Central memory CD8-positive, alpha-beta T cell (primary cell): Measurements from ENCODE around the gene FAM163A.
A peak's percentile ranks its signal among the peaks of the same experiment; 100 is the strongest.

Source experiments
- ATAC-seq: fragments of 150-1000 bp; cut with Tn5 transposase; replicated peaks from 2 replicates; pipeline ENCODE4 v1.10.0; 2022; ENCODE audit warnings: mild to moderate bottlenecking, moderate FRiP score, moderate number of reproducible peaks; ENCODE audit not compliant: poor library complexity, severe bottlenecking; ENCODE audit errors: extremely low read depth
- DNase-seq, 2 donors: peaks; one replicate each; pipeline ENCODE4 v3.0.0; 2021; ENCODE audit warnings: low spot score in 2 of 2
- H3K27ac Mint-ChIP-seq: one replicate; pipeline ENCODE4 v1.8.0; 2022; ENCODE audit warnings: low read depth, mild to moderate bottlenecking, moderate library complexity, mixed read lengths
- H3K27me3 Mint-ChIP-seq: one replicate; pipeline ENCODE4 v1.8.0; 2022; ENCODE audit warnings: mixed read lengths
- H3K36me3 Mint-ChIP-seq: one replicate; pipeline ENCODE4 v1.8.0; 2022; ENCODE audit warnings: mild to moderate bottlenecking, moderate library complexity, mixed read lengths; ENCODE audit not compliant: insufficient read depth
- H3K4me1 Mint-ChIP-seq: one replicate; pipeline ENCODE4 v1.8.0; 2022; ENCODE audit warnings: mixed read lengths
- H3K4me3 Mint-ChIP-seq: one replicate; pipeline ENCODE4 v1.8.0; 2022; ENCODE audit warnings: mild to moderate bottlenecking, moderate library complexity, mixed read lengths
- H3K9me3 Mint-ChIP-seq: one replicate; pipeline ENCODE4 v1.8.0; 2022; ENCODE audit warnings: mixed read lengths

The FAM163A gene

DNA sequence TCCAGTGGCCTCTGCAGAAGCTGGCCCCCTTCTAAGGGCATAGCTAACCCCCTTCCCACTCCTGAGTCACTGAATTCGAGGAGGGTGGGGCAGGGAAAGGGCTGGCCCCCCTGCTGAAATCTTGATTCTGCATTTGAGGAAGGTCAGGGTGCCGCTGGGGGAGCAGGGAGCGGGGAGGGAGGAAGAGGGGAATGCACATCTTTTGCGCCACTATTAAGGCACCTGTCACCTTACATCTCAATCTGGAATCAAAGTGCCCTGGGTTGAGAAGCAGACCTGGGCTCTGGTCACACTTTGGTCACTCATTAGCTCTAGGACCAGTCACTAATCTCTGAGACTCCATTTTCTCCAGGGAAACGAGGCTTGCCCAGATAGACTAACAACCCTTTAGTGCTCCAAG is 72.5 kb downstream of the FAM163A start:
- Mint-ChIP-seq H3K27ac (peak overlapping the region; percentile 96), H3K4me1 (peaks cover 16% of the 10 kb centered on the region), H3K4me3 (peak overlapping the region; percentile 99), H3K36me3 (peaks cover 8% of the 10 kb centered on the region), H3K9me3 (no peaks in the 10 kb centered on the region), H3K27me3 (peaks cover 19% of the 10 kb centered on the region)
- ATAC-seq, result no peak
- no peak for DNase-seq

DNA sequence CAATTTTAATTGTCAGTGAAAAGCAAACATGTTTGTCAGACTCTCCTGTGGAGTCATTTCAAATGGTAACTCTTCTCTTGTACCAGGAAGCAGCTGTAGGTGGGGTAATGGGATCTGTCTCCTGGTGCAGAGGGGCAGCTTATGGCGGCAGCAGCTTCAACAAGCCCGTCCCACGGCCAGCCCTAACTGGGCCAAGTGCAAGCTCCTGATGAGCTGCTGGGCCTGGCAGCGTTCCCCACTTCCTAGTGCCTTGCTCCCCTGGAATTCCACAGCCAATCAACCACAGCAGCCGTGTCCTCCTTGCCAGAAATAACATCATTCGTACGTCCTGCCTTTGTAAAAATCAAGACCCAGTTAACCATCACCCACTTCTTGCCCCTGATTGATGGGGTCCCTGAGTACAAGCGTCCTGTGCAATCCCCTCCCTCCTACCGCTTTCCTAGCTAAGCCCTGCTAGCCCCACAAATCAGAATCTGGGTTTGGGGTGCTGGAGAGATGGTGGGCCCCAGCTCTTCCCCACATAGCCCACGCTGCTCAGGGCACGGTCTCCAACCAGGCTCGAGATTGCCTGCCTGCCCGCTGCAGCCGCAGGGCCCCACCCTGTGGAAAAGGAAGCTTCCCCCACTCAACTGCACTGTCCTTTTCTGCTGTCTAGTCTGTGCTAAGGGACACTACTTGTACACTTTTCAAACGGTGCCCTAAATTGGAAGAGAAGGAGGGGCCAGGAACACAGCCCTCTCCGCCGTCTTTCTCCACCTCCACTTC is 73.3 kb downstream of the FAM163A start:
- Mint-ChIP-seq H3K9me3 (no peaks in the 10 kb centered on the region), H3K4me1 (peaks cover 16% of the 10 kb centered on the region), H3K27me3 (peaks cover 12% of the 10 kb centered on the region), H3K4me3 (peak overlapping the region; percentile 99), H3K27ac (no peak overlapping the region), H3K36me3 (peaks cover 8% of the 10 kb centered on the region)
- ATAC-seq (no peak), DNase-seq (no peak)

DNA sequence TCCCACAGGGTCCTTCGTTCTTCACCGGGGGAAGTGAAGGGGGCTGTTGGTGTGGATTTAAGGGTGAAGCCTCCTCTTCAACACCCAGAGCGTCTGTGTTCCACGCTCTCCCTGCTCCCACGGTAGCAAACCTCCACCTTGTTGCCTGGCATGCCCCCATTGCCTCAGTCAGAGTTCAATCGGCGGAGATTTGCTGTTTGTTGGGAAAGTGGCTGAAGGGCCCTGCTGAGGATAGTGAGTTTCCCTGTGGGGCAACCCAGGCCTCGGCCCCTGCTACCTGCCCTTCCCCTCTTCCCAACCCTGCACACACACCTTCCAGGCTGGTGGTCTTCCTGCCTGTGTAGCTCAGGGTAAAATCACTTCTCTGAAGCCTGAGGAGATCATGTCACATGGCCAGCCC is 74.0 kb downstream of the FAM163A start:
- peaks cover 8% of the 10 kb centered on the region for H3K36me3 Mint-ChIP-seq
- no peaks in the 10 kb centered on the region for H3K9me3 Mint-ChIP-seq

GRCh38 chr1:179817789-179818188 is 74.7 kb downstream of the FAM163A start:
- Mint-ChIP-seq H3K4me3 (no peak overlapping the region), H3K36me3 (peaks cover 8% of the 10 kb centered on the region)
- DNase-seq, result no peak

More for the DNA sequence above, 74.0 kb downstream of the FAM163A start:
- peaks cover 16% of the 10 kb centered on the region for H3K4me1 Mint-ChIP-seq
- no peak overlapping the region for H3K27ac Mint-ChIP-seq
- H3K27me3 Mint-ChIP-seq, result peaks cover 6% of the 10 kb centered on the region
- ATAC-seq, result no peak
- DNase-seq, result no peak
- H3K4me3 Mint-ChIP-seq, result no peak overlapping the region

DNA sequence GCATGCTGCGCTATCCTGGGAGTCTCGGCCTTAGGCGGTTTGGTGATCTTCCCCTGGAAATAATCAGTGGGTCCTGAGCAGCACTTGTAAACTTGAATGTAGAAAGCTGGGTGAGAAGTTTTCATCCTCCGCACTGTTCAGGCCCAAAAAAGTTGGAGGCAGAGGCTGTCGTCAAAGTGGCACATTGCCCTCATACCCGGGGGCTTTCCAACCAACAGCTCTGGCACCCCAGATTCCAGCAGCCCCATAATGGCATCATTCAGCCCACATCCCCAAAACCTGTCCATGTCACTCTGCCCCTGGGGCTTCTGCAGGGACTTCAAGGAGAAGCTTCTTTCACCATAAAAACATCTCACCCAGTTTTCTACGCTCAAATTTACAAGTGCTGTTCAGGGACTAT is 75.2 kb downstream of the FAM163A start:
- Mint-ChIP-seq H3K27ac (no peak overlapping the region), H3K9me3 (no peaks in the 10 kb centered on the region), H3K4me1 (peaks cover 16% of the 10 kb centered on the region), H3K4me3 (no peak overlapping the region), H3K36me3 (peaks cover 8% of the 10 kb centered on the region), H3K27me3 (no peaks in the 10 kb centered on the region)
- no peak for DNase-seq
- no peak for ATAC-seq

More at GRCh38 chr1:179817789-179818188, 74.7 kb downstream of the FAM163A start:
- Mint-ChIP-seq H3K9me3 (no peaks in the 10 kb centered on the region), H3K27ac (no peak overlapping the region), H3K4me1 (peaks cover 16% of the 10 kb centered on the region), H3K27me3 (no peaks in the 10 kb centered on the region)
- ATAC-seq, result no peak

DNA sequence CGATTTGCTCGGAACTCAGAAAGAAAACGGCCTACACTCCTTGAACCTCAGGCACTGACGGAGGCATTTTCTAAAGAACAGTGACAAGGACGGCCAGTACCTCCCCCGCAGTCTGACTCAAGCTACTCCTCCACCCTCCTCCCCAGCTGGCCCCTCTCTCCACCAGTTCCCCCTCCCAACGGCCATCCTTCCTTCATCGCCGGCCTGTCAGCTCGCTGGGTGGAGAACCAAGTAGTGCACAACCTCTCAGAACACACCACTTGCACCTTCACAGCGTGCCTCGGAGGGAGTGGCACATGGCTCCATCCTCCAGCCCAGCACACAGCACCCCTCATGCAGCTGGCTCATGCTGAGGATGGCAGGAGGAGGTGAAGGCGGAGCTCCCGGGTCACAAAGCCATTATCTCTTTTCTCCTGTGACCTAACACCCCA is 75.7 kb downstream of the FAM163A start:
- no peak for ATAC-seq
- no peak overlapping the region for H3K27ac Mint-ChIP-seq
- no peak for DNase-seq
- H3K4me1 Mint-ChIP-seq, result peaks cover 16% of the 10 kb centered on the region
- H3K4me3 Mint-ChIP-seq, result no peak overlapping the region
- H3K9me3 Mint-ChIP-seq, result no peaks in the 10 kb centered on the region
- peaks cover 1% of the 10 kb centered on the region for H3K27me3 Mint-ChIP-seq
- H3K36me3 Mint-ChIP-seq, result peaks cover 8% of the 10 kb centered on the region

- peaks cover under 1% of the 10 kb centered on the region for H3K36me3 Mint-ChIP-seq
- no peak overlapping the region for H3K4me3 Mint-ChIP-seq
- no peak for DNase-seq
- no peak for ATAC-seq
- no peaks in the 10 kb centered on the region for H3K9me3 Mint-ChIP-seq
- peaks cover 3% of the 10 kb centered on the region for H3K4me1 Mint-ChIP-seq
- H3K27me3 Mint-ChIP-seq, result peaks cover 15% of the 10 kb centered on the region
- H3K27ac Mint-ChIP-seq, result no peak overlapping the region
These were observed 77.3 kb downstream of the FAM163A start for GRCh38 chr1:179820226-179820970.

DNA sequence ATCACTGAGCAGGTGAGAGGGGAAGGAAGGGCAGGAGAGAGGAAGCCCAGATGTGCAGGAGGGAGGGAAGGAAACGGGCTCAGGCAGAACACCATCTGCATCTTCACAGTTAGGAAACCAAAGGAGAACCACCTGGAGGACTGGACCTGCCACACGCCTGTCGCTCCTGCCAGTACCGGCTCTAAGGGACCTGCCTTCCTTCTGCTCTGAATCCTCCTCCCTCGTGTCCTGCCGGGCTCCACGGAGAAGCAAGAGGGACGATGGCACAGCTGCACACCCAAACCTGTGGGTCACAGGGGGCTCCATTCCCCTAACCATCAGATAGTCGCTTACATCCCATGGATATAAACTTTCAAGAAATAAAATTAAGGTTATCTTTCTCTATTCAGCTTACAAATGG is 78.4 kb downstream of the FAM163A start:
- Mint-ChIP-seq H3K4me3 (no peak overlapping the region), H3K27me3 (peaks cover 26% of the 10 kb centered on the region), H3K27ac (no peak overlapping the region), H3K36me3 (peaks cover 2% of the 10 kb centered on the region), H3K9me3 (no peaks in the 10 kb centered on the region), H3K4me1 (no peaks in the 10 kb centered on the region)
- no peak for ATAC-seq
- no peak for DNase-seq

DNA sequence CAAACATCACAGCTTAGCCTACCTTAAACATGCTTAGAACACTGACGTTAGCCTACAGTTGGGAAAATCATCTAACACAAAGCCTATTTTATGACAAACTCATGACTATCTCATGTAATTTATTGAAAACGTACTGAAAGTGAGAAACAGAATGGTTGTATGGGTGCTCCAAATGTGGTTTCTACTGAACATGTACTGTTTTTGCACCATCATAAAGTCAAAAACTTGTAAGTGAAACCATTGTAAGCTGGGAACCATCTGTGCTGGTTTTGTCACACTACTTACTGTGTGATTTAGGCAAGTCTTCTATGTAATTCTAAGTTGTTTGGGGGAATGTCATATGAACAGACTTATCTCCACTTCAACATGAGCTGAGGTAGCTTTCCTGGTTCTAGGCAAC is 79.0 kb downstream of the FAM163A start:
- Mint-ChIP-seq H3K4me1 (no peaks in the 10 kb centered on the region), H3K27me3 (peaks cover 31% of the 10 kb centered on the region), H3K4me3 (no peak overlapping the region), H3K36me3 (peaks cover 2% of the 10 kb centered on the region), H3K27ac (no peak overlapping the region), H3K9me3 (no peaks in the 10 kb centered on the region)
- ATAC-seq, result no peak
- DNase-seq, result no peak

- ATAC-seq (no peak), DNase-seq (no peak)
- Mint-ChIP-seq H3K4me3 (no peak overlapping the region), H3K27ac (no peak overlapping the region), H3K36me3 (peaks cover 2% of the 10 kb centered on the region), H3K9me3 (no peaks in the 10 kb centered on the region), H3K27me3 (peaks cover 40% of the 10 kb centered on the region), H3K4me1 (no peaks in the 10 kb centered on the region)
These were observed 80.6 kb downstream of the FAM163A start for GRCh38 chr1:179823693-179824092.

GRCh38 chr1:179824265-179824664 is 81.2 kb downstream of the FAM163A start:
- no peak overlapping the region for H3K27ac Mint-ChIP-seq
- H3K36me3 Mint-ChIP-seq, result peaks cover 2% of the 10 kb centered on the region
- ATAC-seq, result no peak
- H3K4me3 Mint-ChIP-seq, result no peak overlapping the region
- no peaks in the 10 kb centered on the region for H3K9me3 Mint-ChIP-seq
- no peaks in the 10 kb centered on the region for H3K4me1 Mint-ChIP-seq
- H3K27me3 Mint-ChIP-seq, result peaks cover 46% of the 10 kb centered on the region
- DNase-seq, result no peak

- Mint-ChIP-seq H3K4me1 (no peaks in the 10 kb centered on the region), H3K27ac (no peak overlapping the region), H3K27me3 (peaks cover 51% of the 10 kb centered on the region), H3K36me3 (peaks cover 2% of the 10 kb centered on the region), H3K4me3 (no peak overlapping the region), H3K9me3 (no peaks in the 10 kb centered on the region)
- DNase-seq (no peak), ATAC-seq (no peak)
These were observed 82.1 kb downstream of the FAM163A start for GRCh38 chr1:179825206-179825605.
